ENCODE results near the gene FAH.

DNA sequence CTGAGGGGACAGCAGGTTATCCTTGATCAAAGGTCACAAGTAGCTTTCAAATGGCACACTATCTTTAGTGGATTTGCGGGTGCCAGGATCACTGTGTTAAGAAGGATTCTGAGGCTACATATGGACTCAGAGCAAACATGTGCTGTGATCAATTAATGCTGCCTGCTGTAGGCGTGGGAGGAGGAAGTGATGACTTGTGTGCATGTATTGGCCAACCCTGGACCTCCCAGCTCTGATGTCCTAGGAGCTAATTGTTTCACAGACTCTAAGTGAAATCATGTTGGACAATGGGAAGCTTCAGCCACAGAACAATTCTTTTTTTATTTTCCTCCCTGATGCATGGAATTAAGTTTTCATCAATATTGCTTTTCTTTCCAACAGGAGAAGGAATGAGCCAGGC, 24.4 kb downstream of the FAH start:
- no peak for TF ChIP-seq POLR2A (IDR thresholded peaks at IDR 0.05)
- TF ChIP-seq POLR2AphosphoS5 (IDR thresholded peaks at IDR 0.05), result no peak
